NCI-H82 (cell line): ENCODE results near the gene ZNF483.
A peak's percentile ranks its signal among the peaks of the same experiment; 100 is the strongest.
"Not testable (repeated sequence)": the region's sequence is repeated elsewhere in the genome, so short reads cannot be mapped to it uniquely, and the experiment has no call there.

Experiments used
- DNase-seq: peaks from one replicate; lab custom pipeline; 2025; lab: John Stamatoyannopoulos, UW

ZNF483 gene

DNA sequence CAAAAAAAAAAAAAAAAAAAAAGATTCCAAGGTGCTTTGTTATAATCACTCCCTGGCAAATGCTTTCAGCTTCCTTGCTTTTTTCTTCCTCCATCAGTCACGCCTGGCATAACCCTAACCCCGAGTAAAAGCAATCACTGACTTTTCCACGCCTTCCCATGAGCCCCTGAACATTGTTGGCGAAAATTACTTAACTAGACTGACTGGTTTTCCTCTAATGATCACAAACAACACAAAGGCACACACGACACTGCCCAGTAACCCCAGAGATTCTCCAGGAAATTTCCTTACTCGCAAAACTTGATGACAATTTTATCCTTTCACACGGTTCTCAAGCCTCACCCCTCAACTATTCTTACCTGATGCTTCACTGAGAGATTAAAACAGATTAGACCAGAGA is 85.9 kb downstream of the ZNF483 start:
- no peak for DNase-seq

DNA sequence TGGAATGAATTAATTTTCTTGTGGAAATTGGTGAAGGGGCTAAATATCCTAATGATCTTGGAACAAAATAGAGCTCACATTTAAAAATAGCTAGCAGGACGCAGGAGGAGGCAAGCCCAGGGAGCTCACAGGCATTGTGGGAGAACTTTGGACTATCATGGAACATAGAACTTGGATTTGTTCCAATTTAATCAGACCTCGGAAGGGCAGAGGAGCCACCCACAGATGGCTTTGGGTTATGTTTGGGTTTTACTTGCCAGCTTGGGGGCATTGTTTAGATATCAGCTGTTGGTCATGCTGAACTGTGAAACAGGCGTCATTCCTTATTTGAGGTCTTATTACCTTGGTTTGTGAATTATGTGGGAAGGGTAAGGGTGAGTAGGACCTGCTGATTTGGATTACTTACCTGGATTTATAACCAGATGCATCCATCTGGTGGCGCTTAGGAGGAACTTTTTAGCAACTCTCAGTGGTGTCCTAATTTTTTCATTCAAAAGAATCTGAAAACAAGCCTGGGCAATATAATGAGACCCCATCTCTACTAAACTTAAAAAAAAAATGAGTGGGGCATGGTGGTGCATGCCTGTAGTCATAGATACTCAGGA is 88.6 kb downstream of the ZNF483 start:
- DNase-seq = no peak

DNA sequence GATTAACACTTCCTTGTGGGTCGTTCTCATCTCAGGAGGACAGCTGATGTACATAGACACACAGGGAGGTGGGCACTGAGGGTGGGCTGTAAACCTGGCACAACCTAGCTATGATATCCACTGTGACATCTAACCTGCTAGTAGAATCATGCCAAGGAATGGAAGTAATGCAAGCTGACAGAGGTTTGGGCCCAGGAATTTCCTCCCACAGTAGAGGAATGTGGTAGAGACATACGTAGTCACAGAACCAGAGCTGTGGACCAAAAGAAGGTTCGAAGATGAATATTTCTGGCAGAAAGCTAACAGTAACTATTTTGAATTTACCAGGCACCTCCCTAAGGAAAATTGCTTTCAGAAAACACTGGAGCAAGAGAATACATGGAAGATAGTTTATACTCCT is 90.9 kb downstream of the ZNF483 start:
- DNase-seq = no peak

DNA sequence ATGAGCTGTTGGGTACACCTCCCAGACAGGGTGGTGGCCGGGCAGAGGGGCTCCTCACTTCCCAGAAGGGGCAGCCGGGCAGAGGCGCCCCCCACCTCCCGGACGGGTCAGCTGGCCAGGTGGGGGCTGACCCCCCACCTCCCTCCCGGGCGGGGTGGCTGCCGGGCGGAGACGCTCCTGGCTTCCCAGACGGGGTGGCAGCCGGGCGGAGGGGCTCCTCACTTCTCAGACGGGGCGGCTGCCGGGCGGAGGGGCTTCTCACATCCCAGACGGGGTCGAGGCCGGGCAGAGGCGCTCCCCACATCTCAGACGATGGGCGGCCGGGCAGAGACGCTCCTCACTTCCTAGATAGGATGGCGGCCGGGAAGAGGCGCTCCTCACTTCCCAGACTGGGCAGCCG is 92.4 kb downstream of the ZNF483 start:
- not testable (repeated sequence) for DNase-seq

DNA sequence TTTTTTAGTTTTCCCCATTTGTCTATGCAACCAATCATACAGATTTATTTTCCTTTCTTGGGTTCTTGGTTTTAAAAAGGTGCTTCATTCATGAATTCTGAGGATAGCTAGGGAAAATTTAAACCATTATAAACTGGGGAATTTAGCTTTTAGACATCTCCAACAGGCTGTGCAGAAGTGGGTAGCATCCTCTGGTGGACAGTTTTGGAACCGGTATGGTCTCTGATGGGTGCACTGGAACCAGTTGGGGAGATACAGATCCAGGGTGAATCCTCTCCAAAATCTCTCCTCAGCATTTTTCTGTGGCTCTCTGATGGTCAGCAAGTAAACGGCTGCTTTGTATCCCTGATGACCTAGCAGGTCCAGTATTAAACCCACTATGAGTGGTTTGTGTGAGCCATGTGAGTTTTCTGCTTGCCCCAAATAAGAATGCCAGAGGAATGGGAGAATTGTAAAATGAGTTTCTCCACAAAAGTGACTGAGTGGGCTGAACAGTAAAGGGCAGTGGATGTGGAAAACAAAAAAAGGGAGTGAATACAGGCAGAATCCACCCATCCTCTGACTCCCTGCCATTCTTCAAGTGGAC is 97.0 kb downstream of the ZNF483 start:
- DNase-seq = peak; percentile 48

DNA sequence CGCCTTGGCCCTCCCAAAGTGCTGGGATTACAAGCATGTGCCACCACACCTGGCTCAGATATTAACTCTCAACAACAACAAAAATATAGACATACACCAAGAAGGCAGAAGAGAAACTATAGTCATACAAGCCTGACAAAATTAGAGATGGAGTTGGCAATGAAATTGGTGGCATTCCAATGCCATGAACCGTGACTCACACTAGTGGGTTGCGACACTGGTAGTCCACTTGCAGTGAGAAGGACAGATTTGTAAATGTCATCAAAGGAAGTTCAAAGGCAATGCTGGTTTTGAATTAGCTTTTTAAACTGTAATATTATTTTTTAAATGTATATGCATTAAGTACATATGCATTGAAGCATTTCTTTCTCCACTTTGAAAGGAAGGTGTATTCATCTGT is 97.6 kb downstream of the ZNF483 start:
- no peak for DNase-seq
